ENCODE data around the gene PRRC2B.
"Not testable (repeated sequence)": the region's sequence is repeated elsewhere in the genome, so short reads cannot be mapped to it uniquely, and the experiment has no call there.

The PRRC2B gene

DNA sequence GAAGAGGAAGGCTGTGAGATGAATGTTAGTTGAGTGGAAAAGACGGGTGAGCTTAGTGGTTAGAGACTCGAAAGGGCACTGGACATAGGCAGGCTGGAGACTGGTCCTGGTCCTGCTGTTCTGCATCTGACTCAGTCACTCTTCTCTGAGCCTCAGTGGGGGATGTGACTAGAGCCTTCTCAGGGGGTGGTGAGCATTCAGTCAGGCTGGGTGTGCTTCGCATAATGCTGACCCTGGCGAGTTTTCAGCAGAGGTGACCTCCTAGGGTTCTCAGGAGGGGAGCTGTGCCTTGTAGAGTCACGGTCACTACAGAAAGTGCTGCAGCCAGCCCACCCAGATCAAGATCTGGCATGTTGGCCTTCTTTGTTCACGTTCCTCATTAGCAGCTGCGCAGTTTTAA lies 44.3 kb downstream of the PRRC2B start:
- DNase-seq = no peak

DNA sequence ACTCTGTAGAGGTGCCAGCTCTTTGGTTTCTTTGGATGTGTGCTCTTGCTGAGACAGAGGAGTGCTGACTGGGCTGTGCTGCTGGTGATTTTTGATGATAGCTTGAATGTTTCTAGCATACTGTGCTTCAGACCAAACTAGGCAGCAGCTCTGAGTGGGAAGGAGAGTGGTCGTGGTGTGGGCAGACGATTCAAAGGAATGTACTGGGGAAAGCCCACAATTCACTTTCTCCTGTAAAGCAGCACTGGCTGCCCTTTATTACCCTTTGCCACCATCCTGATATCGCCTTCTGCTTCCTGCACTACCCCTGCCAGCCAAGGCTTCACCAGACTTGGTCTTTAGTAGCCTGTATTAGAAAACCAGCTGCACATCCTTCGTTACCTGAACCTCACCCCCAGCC lies 45.3 kb downstream of the PRRC2B start:
- no peak for DNase-seq

DNA sequence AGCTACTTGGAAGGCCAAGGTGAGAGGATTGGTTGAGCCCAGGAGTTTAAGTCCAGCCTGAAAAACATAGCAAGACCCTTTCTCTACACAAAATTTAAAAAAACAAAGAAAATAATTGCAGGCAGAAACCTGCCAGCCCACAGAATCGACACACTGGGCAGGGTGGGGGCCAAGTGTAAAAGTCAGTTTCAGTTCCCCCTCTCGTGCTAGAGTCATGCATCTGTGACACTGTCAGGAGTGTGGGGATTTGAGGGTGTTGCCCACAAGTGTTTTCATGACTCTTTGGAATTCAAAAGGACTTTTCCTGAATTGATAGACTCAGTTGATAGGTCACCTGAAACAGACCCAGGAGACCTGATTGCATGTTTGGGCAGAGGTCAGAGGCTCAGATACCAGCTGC lies 47.6 kb downstream of the PRRC2B start:
- DNase-seq = no peak

DNA sequence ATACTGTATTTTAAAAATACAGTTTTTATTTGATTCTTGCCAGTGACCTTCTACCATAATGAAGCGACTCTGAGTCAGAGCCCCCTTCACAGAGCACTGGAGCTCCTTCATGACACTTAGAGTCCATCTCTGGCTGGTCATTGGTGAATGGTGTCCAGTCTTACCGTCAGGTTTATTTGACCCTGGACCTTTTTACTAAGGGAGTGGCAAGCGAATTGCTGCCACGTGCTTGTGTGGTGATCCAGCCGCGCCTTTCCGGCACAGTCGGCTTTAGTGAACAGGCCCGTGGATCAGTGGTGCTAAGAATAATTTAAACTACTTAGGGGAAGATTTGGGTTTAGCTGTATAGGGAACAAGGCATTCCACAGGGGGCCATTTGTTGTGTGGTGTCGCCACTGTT lies 48.5 kb downstream of the PRRC2B start:
- no peak for DNase-seq

GRCh38 chr9:131443648-131444047 lies 49.8 kb downstream of the PRRC2B start:
- no peak for DNase-seq

DNA sequence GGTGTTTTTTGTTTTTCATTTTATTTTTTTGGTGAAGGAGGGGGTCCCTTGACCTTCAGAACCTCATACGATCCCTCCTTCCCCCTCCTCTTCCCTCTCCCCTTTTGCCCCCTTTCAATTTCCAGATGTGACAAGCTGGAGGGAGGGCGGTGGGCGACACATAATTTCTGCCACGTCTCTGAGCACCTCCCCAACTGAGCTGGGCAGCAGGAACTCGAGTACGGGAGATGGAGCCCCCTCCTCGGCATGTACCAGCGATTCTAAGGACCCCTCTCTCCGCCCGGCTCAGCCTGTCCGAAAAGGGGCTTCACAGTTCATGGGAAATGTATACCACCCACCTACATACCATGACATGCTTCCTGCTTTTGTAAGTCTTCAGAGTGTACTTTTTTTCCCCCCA lies 52.4 kb downstream of the PRRC2B start:
- DNase-seq = no peak

DNA sequence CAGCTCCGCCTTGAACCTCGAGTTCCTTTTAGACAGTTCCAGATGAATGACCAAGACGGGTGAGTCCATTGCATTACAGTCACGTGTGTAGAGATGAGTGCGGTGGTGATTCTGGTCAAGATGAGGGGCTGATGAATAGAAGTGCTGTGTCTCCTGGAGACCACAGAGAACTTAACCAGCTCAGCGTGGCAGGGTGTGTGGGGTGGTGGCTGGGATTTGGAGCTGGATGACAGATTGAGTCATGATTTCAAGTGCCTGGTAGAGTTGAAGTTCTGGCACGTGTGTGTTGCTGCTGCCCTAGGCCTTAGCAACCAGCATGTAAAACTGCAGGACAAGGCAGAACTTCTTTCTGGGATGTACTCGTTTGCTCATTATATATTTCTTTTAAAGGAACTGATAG lies 53.3 kb downstream of the PRRC2B start:
- DNase-seq = no peak

DNA sequence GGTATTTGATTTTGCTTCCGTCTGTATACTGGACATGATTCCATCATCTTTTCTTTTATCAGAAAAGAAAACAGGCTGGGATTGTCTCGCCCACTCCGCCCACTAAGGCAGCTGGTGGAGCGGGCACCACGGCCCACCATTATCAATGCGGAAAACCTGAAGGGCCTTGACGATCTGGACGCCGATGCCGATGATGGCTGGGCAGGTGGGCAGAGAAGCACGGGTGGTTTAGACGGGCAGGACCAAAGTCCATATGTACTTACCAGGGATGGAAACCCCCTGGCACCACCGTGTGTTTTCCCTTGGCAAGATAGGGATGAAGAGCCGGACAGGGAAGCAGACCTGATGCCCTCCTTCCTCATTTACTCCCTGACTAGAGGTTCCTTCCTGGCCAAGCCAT lies 53.7 kb downstream of the PRRC2B start:
- DNase-seq = no peak

DNA sequence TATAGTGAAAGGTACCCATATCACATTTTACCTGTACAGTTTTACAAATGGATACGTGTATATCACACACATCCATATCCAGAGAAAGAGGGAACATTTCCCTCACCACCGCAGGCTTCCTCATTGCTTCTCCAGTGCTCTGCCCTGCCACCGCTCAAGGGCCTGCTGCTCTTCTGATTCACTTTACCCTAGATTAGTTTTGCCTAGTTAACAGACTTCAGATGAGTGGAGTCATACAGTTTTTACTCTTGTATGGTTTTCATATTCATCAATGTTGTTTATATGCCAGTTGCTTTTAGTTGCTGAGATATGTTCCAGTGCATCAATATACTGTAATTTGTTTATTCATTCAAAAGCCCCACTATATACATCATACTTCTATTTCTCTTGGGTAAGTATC lies 54.9 kb downstream of the PRRC2B start:
- no peak for DNase-seq

- no peak for DNase-seq
These were observed 55.4 kb downstream of the PRRC2B start for GRCh38 chr9:131449276-131449675.

- DNase-seq = no peak
These were observed 60.1 kb downstream of the PRRC2B start for GRCh38 chr9:131454028-131454427.

- not testable (repeated sequence) for DNase-seq
These were observed 61.8 kb downstream of the PRRC2B start for GRCh38 chr9:131455655-131456054.

DNA sequence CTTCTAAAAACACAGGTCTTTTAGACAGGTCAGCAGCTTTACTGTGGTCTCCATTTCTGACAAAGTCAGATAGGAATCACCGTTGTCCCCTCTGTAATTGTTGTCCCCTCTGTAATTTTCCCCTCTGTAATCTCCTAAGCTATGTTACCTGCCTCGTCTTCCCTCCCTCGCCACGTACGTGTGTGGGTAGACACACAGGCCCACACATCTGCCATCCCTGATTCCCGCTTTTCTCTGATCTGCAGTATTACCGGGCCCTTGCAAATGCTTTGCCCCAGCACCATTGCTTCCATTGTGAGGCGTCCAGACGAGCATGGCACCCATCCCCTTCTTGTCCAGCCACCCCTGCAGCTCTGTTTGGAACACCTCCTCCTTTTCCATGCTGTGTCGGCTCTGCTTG lies 63.9 kb downstream of the PRRC2B start:
- no peak for DNase-seq

GRCh38 chr9:131459056-131459455 lies 65.2 kb downstream of the PRRC2B start:
- DNase-seq = no peak

GRCh38 chr9:131461166-131461565 lies 67.3 kb downstream of the PRRC2B start:
- no peak for DNase-seq

- DNase-seq = no peak
These were observed 70.6 kb downstream of the PRRC2B start for GRCh38 chr9:131464354-131465000.

- no peak for DNase-seq
These were observed 71.5 kb downstream of the PRRC2B start for GRCh38 chr9:131465401-131465800.

DNA sequence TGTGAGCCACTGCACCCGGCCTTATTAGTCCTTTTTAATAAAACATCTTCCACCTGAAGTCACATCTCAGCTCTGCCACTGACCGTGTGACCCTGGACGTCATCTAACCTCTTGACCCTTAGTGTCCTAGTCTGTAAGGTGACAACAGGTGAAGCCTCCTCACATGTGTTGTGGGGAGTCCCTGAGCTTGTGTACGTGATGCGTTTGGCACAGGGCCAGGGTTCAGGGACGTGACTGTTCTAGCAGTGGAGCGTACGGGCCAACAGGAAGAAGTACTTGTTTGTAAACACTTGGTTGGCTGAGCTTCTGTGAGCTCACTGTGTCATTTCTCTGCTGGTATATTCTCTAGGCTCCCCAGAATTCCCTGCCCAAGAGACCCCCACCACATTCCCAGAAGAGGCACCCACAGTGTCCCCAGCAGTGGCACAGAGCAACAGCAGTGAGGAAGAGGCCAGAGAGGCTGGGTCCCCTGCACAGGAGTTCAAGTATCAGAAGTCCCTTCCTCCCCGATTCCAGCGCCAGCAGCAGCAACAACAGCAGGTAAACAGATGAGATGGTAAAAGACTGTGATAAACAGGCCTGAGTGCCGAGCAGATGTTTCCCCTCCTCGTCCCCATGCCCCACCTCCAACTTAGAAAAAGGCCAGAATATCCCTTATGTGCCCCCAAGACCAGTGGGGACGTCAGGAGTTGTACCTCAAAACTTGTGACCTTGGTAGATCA lies 73.5 kb downstream of the PRRC2B start:
- no peak for DNase-seq

- no peak for DNase-seq
These were observed 74.1 kb downstream of the PRRC2B start for GRCh38 chr9:131468031-131468430.

GRCh38 chr9:131469356-131469755 lies 75.5 kb downstream of the PRRC2B start:
- no peak for DNase-seq

DNA sequence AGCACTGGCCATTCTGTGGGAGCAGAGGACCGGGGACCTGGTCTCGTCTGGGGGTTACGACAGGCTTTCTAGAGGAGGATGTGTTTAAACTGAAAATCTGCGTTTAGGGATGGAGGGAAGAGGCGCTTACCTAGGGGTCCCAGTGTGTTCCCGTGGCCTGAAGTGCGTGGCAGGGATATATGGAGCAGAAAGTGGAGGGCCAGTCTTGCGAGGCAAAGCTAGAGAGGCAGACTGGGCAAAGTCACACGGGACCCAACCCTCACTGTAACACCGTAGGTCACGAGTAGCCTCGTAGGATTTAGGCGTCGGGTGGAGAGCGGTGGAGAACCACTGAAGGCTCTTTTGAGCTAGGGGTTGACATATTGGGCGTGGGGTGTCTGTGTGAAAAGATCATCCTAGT lies 76.1 kb downstream of the PRRC2B start:
- DNase-seq = no peak

- no peak for DNase-seq
These were observed 76.7 kb downstream of the PRRC2B start for GRCh38 chr9:131470581-131470991.

DNA sequence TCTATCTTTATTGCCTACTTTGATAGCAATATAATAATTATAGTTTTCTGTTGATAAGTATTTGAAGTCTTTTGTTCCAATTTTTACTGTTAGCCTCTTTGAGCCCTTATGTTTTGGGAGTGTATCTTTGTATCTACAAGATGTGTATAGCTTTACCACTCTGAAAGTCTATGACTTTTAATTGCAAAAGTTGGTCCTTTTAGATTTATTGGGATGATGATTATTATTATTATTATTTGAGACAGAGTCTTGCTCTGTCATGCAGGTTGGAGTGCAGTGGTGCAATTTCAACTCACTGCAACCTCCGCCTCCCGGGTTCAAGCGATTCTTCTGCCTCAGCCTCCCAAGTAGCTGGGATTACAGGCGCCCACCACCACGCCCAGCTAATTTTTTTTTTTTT lies 78.2 kb downstream of the PRRC2B start:
- not testable (repeated sequence) for DNase-seq

DNA sequence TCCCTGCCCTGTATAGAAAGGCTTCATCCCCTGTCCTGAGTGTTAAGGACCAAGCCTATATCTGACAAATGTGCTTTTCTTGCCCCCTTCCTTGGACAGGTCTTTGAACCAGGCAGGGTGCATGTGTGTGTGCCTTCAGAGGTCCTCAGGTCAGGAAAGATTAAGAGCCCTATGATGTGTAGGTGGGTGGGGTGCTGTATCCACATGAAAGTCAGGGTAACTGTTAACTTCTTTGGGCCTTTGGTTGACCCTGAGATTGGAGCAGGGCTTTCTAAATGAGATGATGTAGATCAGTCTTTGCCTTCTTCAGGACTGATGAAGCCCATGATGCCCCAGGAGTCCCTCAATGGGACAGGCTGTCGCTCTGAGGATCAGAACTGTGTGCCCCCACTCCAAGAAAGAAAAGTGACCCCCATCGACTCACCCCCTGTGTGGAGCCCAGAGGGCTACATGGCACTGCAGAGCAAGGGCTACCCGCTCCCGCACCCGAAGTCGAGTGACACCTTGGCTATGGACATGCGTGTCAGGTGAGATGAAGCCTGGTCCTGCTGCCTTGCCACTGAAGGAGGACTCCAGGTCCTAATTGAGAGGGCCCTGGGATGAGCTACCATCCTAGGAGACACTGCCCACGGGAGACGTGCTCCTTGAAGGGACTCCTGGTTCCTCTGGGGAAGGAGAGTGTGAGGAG lies 79.5 kb downstream of the PRRC2B start:
- DNase-seq = no peak
